ENCODE data around the gene CCT5.

- no peak for TF ChIP-seq CTCF (IDR thresholded peaks at IDR 0.05)
- TF ChIP-seq POLR2A (IDR thresholded peaks at IDR 0.05), result no peak
Measured at GRCh38 chr5:10278658-10279279, 28.7 kb downstream of the CCT5 start.
